Peyer's patch (tissue), 4 donors: ENCODE results near the gene WNK4. TPM values are rescaled to one million over a fixed set of nuclear protein-coding genes. Genes with fewer than 3 reads are reported as not detected.

Source experiments
- DNase-seq, 3 donors: peaks; one replicate each; pipeline ENCODE4 v3.0.0-alpha.2; 2017 to 2019
- H3K27ac ChIP-seq, 4 donors: fragments of 200-600 bp; sonication (generic); one replicate each; pipeline ENCODE4 v1.5.1; 2016 to 2019
- H3K27me3 ChIP-seq, 2 donors: fragments of 200-600 bp; sonication (generic); one replicate each; pipeline ENCODE4 v1.5.1; 2019
- H3K36me3 ChIP-seq, 3 donors: fragments of 200-600 bp; sonication (generic); one replicate each; pipeline ENCODE4 v1.5.1; 2016 to 2019
- H3K4me1 ChIP-seq, 4 donors: fragments of 200-600 bp; sonication (generic); one replicate each; pipeline ENCODE4 v1.5.1; 2016 to 2019
- H3K4me3 ChIP-seq, 4 donors: fragments of 200-600 bp; sonication (generic); 1 replicate in 3 of 4; 2 replicates in 1 of 4; pipeline ENCODE4 v1.5.1; 2016 to 2019; ENCODE audit warnings: mild to moderate bottlenecking in 1 of 4
- H3K9me3 ChIP-seq, 4 donors: fragments of 200-600 bp; sonication (generic); one replicate each; pipeline ENCODE4 v1.5.1; 2016 to 2019; ENCODE audit warnings: mild to moderate bottlenecking in 1 of 4
- CTCF ChIP-seq, 6 experiments: fragments of 450-650 bp in 4 of 6; fragments of 200-600 bp in 2 of 6; sonication (generic) in 1 of 6; IDR thresholded peaks; one replicate each; pipeline ENCODE4 v1.5.1; 2017 to 2019; ENCODE audit warnings: antibody characterized with exemption in 6 of 6, mild to moderate bottlenecking in 3 of 6, moderate library complexity in 1 of 6
- POLR2A ChIP-seq, 2 donors: fragments of 450-650 bp; IDR thresholded peaks; one replicate each; pipeline ENCODE4 v1.5.1; 2017; ENCODE audit warnings: antibody characterized with exemption in 2 of 2, mild to moderate bottlenecking in 2 of 2, moderate library complexity in 2 of 2
- total RNA-seq, 4 donors: library from RNA; depleted of rRNA; stranded (reverse); fragments of >200 nt; gene quantifications; one replicate each; pipeline ENCODE4 v1.1.0, GENCODE V29; 2016

Gene WNK4
- total RNA-seq, 4 donors from 2014 or later = 7.2 to 56.0 (median 28.7) TPM

- no peaks in the 10 kb centered on the region for H3K36me3 ChIP-seq
- H3K4me3 ChIP-seq = no peak overlapping the region
- no peak for DNase-seq
- no peaks in the 10 kb centered on the region for H3K27me3 ChIP-seq
- peaks cover 0 to 4% (median 0%) of the 10 kb centered on the region in 4 donors for H3K9me3 ChIP-seq
- H3K4me1 ChIP-seq = peaks cover 0 to 6% (median 0%) of the 10 kb centered on the region in 4 donors
- no peak overlapping the region for H3K27ac ChIP-seq
- TF ChIP-seq CTCF (IDR thresholded peaks at IDR 0.05) (no peak), POLR2A (IDR thresholded peaks at IDR 0.05) (no peak)
These were observed 28.8 kb upstream of the WNK4 start for GRCh38 chr17:42751628-42752027.

GRCh38 chr17:42754782-42755181, 25.6 kb upstream of the WNK4 start:
- Histone ChIP-seq H3K9me3 (peaks cover 0 to 4% (median 0%) of the 10 kb centered on the region in 4 donors), H3K4me3 (no peak overlapping the region), H3K4me1 (peaks cover 0 to 6% (median 0%) of the 10 kb centered on the region in 4 donors), H3K27ac (no peak overlapping the region), H3K36me3 (no peaks in the 10 kb centered on the region), H3K27me3 (no peaks in the 10 kb centered on the region)
- peak in 2 of 3 donors; percentile 39 to 62 for DNase-seq
- no peak for TF ChIP-seq POLR2A (IDR thresholded peaks at IDR 0.05)
- TF ChIP-seq CTCF (IDR thresholded peaks at IDR 0.05) = no peak

- no peak for DNase-seq
- Histone ChIP-seq H3K27me3 (peaks cover 0 to 8% of the 10 kb centered on the region in 2 donors), H3K9me3 (no peaks in the 10 kb centered on the region), H3K36me3 (no peaks in the 10 kb centered on the region), H3K4me3 (peak overlapping the region in 3 of 4 donors; percentile 52 to 61 (median 60)), H3K4me1 (peaks cover 0 to 16% (median 8%) of the 10 kb centered on the region in 4 donors), H3K27ac (peak overlapping the region in 1 of 4 donors; percentile 40)
- no peak for TF ChIP-seq CTCF (IDR thresholded peaks at IDR 0.05)
- TF ChIP-seq POLR2A (IDR thresholded peaks at IDR 0.05) = no peak
These were observed 20.3 kb upstream of the WNK4 start for GRCh38 chr17:42759982-42760651.

- Histone ChIP-seq H3K9me3 (no peaks in the 10 kb centered on the region), H3K4me3 (peak within 1 kb of the TSS; percentile 40 to 61 (median 56)), H3K27ac (peak within 1 kb of the TSS in 3 of 4 donors; percentile 29 to 60 (median 40)), H3K36me3 (no peaks in the 10 kb centered on the region), H3K4me1 (peaks cover 0 to 16% (median 8%) of the 10 kb centered on the region in 4 donors), H3K27me3 (peaks cover 0 to 8% of the 10 kb centered on the region in 2 donors)
- TF ChIP-seq POLR2A (IDR thresholded peaks at IDR 0.05) (no peak), CTCF (IDR thresholded peaks at IDR 0.05) (no peak)
- DNase-seq = no peak
These were observed 19.5 kb upstream of the WNK4 start, which contains the start of gene RAMP2 for GRCh38 chr17:42760652-42761581. Gene RAMP2 (plus strand): TSS chr17:42761227. CDS start chr17:42761262, 35 bp downstream.

GRCh38 chr17:42761638-42762037, 18.8 kb upstream of the WNK4 start:
- peak overlapping the region in 3 of 4 donors; percentile 29 to 60 (median 40) for H3K27ac ChIP-seq
- peaks cover 0 to 8% of the 10 kb centered on the region in 2 donors for H3K27me3 ChIP-seq
- TF ChIP-seq POLR2A (IDR thresholded peaks at IDR 0.05) (no peak), CTCF (IDR thresholded peaks at IDR 0.05) (no peak)
- no peaks in the 10 kb centered on the region for H3K36me3 ChIP-seq
- H3K4me3 ChIP-seq = peak overlapping the region; percentile 40 to 61 (median 56)
- H3K4me1 ChIP-seq = peaks cover 0 to 16% (median 8%) of the 10 kb centered on the region in 4 donors
- no peak for DNase-seq
- H3K9me3 ChIP-seq = no peaks in the 10 kb centered on the region
